H9 (cell line): Measurements from ENCODE around the gene NF1. TPM values are rescaled to one million over a fixed set of nuclear protein-coding genes. Genes with fewer than 3 reads are reported as not detected.

Experiments
- DNase-seq: peaks from one replicate; pipeline ENCODE4 v3.0.0-alpha.2; 2017
- H2AFZ ChIP-seq: one replicate; pipeline ENCODE4 v1.6.1; 2013; ENCODE audit warnings: mild to moderate bottlenecking, low read length, control low read depth, moderate library complexity
- H2AK5ac ChIP-seq: 2 replicates; pipeline ENCODE4 v1.6.1; 2013; ENCODE audit warnings: low read length, control low read depth, mixed read lengths; ENCODE audit not compliant: insufficient read length
- H2BK120ac ChIP-seq: one replicate; pipeline ENCODE4 v1.6.1; 2013; ENCODE audit warnings: low read depth, mild to moderate bottlenecking, low read length, control low read depth, inconsistent platforms; ENCODE audit not compliant: poor library complexity, severe bottlenecking
- H2BK12ac ChIP-seq: 2 replicates; pipeline ENCODE4 v1.6.1; 2013; ENCODE audit warnings: low read length, control low read depth, mixed read lengths, low read depth; ENCODE audit not compliant: insufficient read length
- H2BK15ac ChIP-seq: 2 replicates; pipeline ENCODE4 v1.6.1; 2013; ENCODE audit warnings: low read depth, low read length, control low read depth
- H2BK20ac ChIP-seq: one replicate; pipeline ENCODE4 v1.6.1; 2013; ENCODE audit warnings: low read depth, mild to moderate bottlenecking, low read length, control low read depth, inconsistent platforms; ENCODE audit not compliant: poor library complexity, severe bottlenecking
- H2BK5ac ChIP-seq: 2 replicates; pipeline ENCODE4 v1.6.1; 2013; ENCODE audit warnings: low read length, control low read depth, mixed read lengths; ENCODE audit not compliant: insufficient read length
- H3K14ac ChIP-seq: 2 replicates; pipeline ENCODE4 v1.6.1; 2013; ENCODE audit warnings: low read length, control low read depth; ENCODE audit not compliant: insufficient read depth
- H3K18ac ChIP-seq: 2 replicates; pipeline ENCODE4 v1.6.1; 2013; ENCODE audit warnings: low read depth, mild to moderate bottlenecking, mixed read lengths, low read length, control low read depth; ENCODE audit not compliant: insufficient read length
- H3K23ac ChIP-seq: 2 replicates; pipeline ENCODE4 v1.6.1; 2013; ENCODE audit warnings: low read length, control low read depth, mixed read lengths, low read depth; ENCODE audit not compliant: insufficient read length
- H3K23me2 ChIP-seq: 2 replicates; pipeline ENCODE4 v1.6.1; 2013; ENCODE audit warnings: low read depth, mild to moderate bottlenecking, mixed read lengths, low read length, control low read depth; ENCODE audit not compliant: insufficient read length, poor library complexity, severe bottlenecking
- H3K27ac ChIP-seq: 2 replicates; pipeline ENCODE4 v1.5.1; 2013; ENCODE audit warnings: low read length, control low read depth, mixed read lengths, low read depth; ENCODE audit not compliant: insufficient read length
- H3K27me3 ChIP-seq: 2 replicates; pipeline ENCODE4 v1.6.1; 2013; ENCODE audit warnings: low read length, control low read depth, inconsistent platforms; ENCODE audit not compliant: insufficient read depth
- H3K4ac ChIP-seq: 2 replicates; pipeline ENCODE4 v1.6.1; 2013; ENCODE audit warnings: low read depth, mild to moderate bottlenecking, control low read depth, inconsistent platforms, low read length, moderate library complexity
- H3K4me1 ChIP-seq: 2 replicates; pipeline ENCODE4 v1.6.1; 2013; ENCODE audit warnings: low read length, control low read depth, inconsistent platforms; ENCODE audit not compliant: insufficient read depth
- H3K4me2 ChIP-seq: 2 replicates; pipeline ENCODE4 v1.6.1; 2013; ENCODE audit warnings: low read length, control low read depth, mixed read lengths; ENCODE audit not compliant: insufficient read length, insufficient read depth
- H3K56ac ChIP-seq: 2 replicates; pipeline ENCODE4 v1.6.1; 2013; ENCODE audit warnings: low read depth, mild to moderate bottlenecking, mixed read lengths, low read length, control low read depth; ENCODE audit not compliant: insufficient read length
- H3K79me1 ChIP-seq: 2 replicates; pipeline ENCODE4 v1.6.1; 2013; ENCODE audit warnings: low read depth, mild to moderate bottlenecking, moderate library complexity, low read length, control low read depth, inconsistent platforms; ENCODE audit not compliant: insufficient read depth, poor library complexity, severe bottlenecking
- H3K79me2 ChIP-seq: 2 replicates; pipeline ENCODE4 v1.6.1; 2013; ENCODE audit warnings: low read length, control low read depth, inconsistent platforms; ENCODE audit not compliant: insufficient read depth
- H3K9ac ChIP-seq: 2 replicates; pipeline ENCODE4 v1.6.1; 2013; ENCODE audit warnings: low read length, control low read depth, mixed read lengths; ENCODE audit not compliant: insufficient read length; ENCODE audit errors: extremely low read depth
- H3K9me3 ChIP-seq: one replicate; pipeline ENCODE4 v1.6.1; 2013; ENCODE audit warnings: low read depth, low read length, inconsistent platforms; ENCODE audit not compliant: control insufficient read depth
- H3T11ph ChIP-seq: one replicate; pipeline ENCODE4 v1.6.1; 2013; ENCODE audit warnings: mild to moderate bottlenecking, low read length, control low read depth, inconsistent platforms
- H4K20me1 ChIP-seq: one replicate; pipeline ENCODE4 v1.6.1; 2013; ENCODE audit not compliant: control insufficient read depth, insufficient read length, insufficient read depth
- H4K5ac ChIP-seq: 2 replicates; pipeline ENCODE4 v1.6.1; 2013; ENCODE audit warnings: low read depth, mild to moderate bottlenecking, mixed read lengths, low read length, control low read depth; ENCODE audit not compliant: insufficient read length
- H4K8ac ChIP-seq: replicated peaks from 2 replicates; pipeline ENCODE4 v1.6.1; 2013; ENCODE audit warnings: low read length, control low read depth, mixed read lengths, low read depth; ENCODE audit not compliant: insufficient read length
- H4K91ac ChIP-seq: 2 replicates; pipeline ENCODE4 v1.6.1; 2013; ENCODE audit warnings: low read depth, mild to moderate bottlenecking, moderate library complexity, mixed read lengths, low read length, control low read depth; ENCODE audit not compliant: insufficient read length
- H3K27ac Mint-ChIP-seq, 3 experiments: 2 replicates in 2 of 3; 3 replicates in 1 of 3; pipeline ENCODE4 v1.8.0; 2020 to 2021; ENCODE audit warnings: mixed read lengths in 3 of 3, mild to moderate bottlenecking in 1 of 3, moderate library complexity in 1 of 3
- H3K27me3 Mint-ChIP-seq: 2 replicates; pipeline ENCODE4 v1.8.0; 2021; ENCODE audit warnings: low read depth, mild to moderate bottlenecking, moderate library complexity, mixed read lengths
- H3K36me3 Mint-ChIP-seq, 3 experiments: 2 replicates in 2 of 3; 3 replicates in 1 of 3; pipeline ENCODE4 v1.8.0; 2020 to 2021; ENCODE audit warnings: low read depth in 3 of 3, mixed read lengths in 3 of 3; ENCODE audit not compliant: insufficient read depth in 1 of 3
- H3K4me1 Mint-ChIP-seq, 2 experiments: 2 replicates each; pipeline ENCODE4 v1.8.0; 2020; ENCODE audit warnings: mixed read lengths in 2 of 2
- H3K4me3 Mint-ChIP-seq, 2 experiments: 2 replicates in 1 of 2; 3 replicates in 1 of 2; pipeline ENCODE4 v1.8.0; 2020 to 2021; ENCODE audit warnings: mild to moderate bottlenecking in 2 of 2, mixed read lengths in 2 of 2, moderate library complexity in 1 of 2
- H3K9me3 Mint-ChIP-seq, 2 experiments: 2 replicates in 1 of 2; 3 replicates in 1 of 2; pipeline ENCODE4 v1.8.0; 2020; ENCODE audit warnings: mild to moderate bottlenecking in 2 of 2, mixed read lengths in 2 of 2, moderate library complexity in 1 of 2
- CTCF ChIP-seq: fragments of 200-600 bp; sonication (generic); conservative IDR thresholded peaks from 3 replicates; pipeline ENCODE4 v1.8.0; 2021; ENCODE audit warnings: antibody characterized with exemption, mild to moderate bottlenecking
- WGBS: extraction: QIAGEN DNeasy Blood & Tissue Kit; methylation state at CpG from one replicate; pipeline ENCODE4 v1.1.7; 2013; ENCODE audit warnings: missing lambda C conversion rate, low lambda C conversion rate, mixed read lengths; ENCODE audit not compliant: insufficient read length; ENCODE audit errors: extremely low coverage; 5-methylcytosine and 5-hydroxymethylcytosine counted together
- total RNA-seq: library from RNA; stranded (reverse); gene quantifications from 2 replicates; pipeline ENCODE4 v1.2.1, GENCODE V29; 2021

NF1 gene
- total RNA-seq, 1 experiment from 2014 or later: 38.1 TPM

GRCh38 chr17:31387438-31387837 is 292.7 kb downstream of the NF1 start:
- no peak overlapping the region for H2BK15ac ChIP-seq
- H3K27me3 Mint-ChIP-seq: peaks cover 33% of the 10 kb centered on the region
- no peak overlapping the region for H3K4me3 Mint-ChIP-seq
- no peak overlapping the region for H3K4ac ChIP-seq
- H3K23me2 ChIP-seq: peaks cover 10% of the 10 kb centered on the region
- no peak overlapping the region for H3K14ac ChIP-seq
- H2BK5ac ChIP-seq: no peak overlapping the region
- H3K27me3 ChIP-seq: no peaks in the 10 kb centered on the region; the same call in 1 of the 2 replicates
- WGBS: no CpG with 5 or more reads among the region's 12 CpGs
- H2BK12ac ChIP-seq: no peak overlapping the region
- H3K9me3 ChIP-seq: no peaks in the 10 kb centered on the region
- H4K91ac ChIP-seq: no peak overlapping the region
- no peak overlapping the region for H3K56ac ChIP-seq
- no peak for TF ChIP-seq CTCF
- H3K79me2 ChIP-seq: no peaks in the 10 kb centered on the region
- H3K27ac ChIP-seq: no peak overlapping the region
- DNase-seq: no peak
- H3K18ac ChIP-seq: no peak overlapping the region
- H3K36me3 Mint-ChIP-seq: peaks cover 0 to under 1% (median 0%) of the 10 kb centered on the region in 3 experiments; a peak in 2 of 7 replicates
- no peaks in the 10 kb centered on the region for H3K9me3 Mint-ChIP-seq
- peaks cover 16 to 18% of the 10 kb centered on the region in 2 experiments for H3K4me1 Mint-ChIP-seq
- no peak overlapping the region for H3K23ac ChIP-seq
- no peak overlapping the region for H4K5ac ChIP-seq
- H2BK120ac ChIP-seq: no peak overlapping the region
- H3K4me1 ChIP-seq: peaks cover 3% of the 10 kb centered on the region; the same call in 1 of the 2 replicates
- no peak overlapping the region; a peak in 1 of 7 replicates for H3K27ac Mint-ChIP-seq
- H2BK20ac ChIP-seq: no peak overlapping the region
- no peak overlapping the region for H2AK5ac ChIP-seq
- H3K4me2 ChIP-seq: no peak overlapping the region
- no peaks in the 10 kb centered on the region for H3K79me1 ChIP-seq
- H3K9ac ChIP-seq: no peak overlapping the region
- H2AFZ ChIP-seq: no peak overlapping the region
- H4K20me1 ChIP-seq: peaks cover 3% of the 10 kb centered on the region
- no peak overlapping the region for H3T11ph ChIP-seq
- H4K8ac ChIP-seq: no peak overlapping the region
